SK-N-SH treated with all-trans-retinoic acid at 6 μM for 48 hours (cell line): Measurements from ENCODE around the gene AMELY.

Experiments
- ATAC-seq: fragments of 200-7000 bp; cut with Tn5 transposase; 3 replicates; pipeline ENCODE4 v1.9.1; 2020; ENCODE audit warnings: mild to moderate bottlenecking, moderate library complexity
- ARNTL ChIP-seq: fragments of 450-650 bp; formaldehyde crosslinking; IDR thresholded peaks from 2 replicates; pipeline ENCODE4 v1.5.0; 2020; ENCODE audit warnings: low read depth, mild to moderate bottlenecking, moderate library complexity, borderline replicate concordance
- BACH2 ChIP-seq: fragments of 250-450 bp; sonication (Bioruptor Pico); IDR thresholded peaks from 2 replicates; pipeline ENCODE4 v1.9.0; 2021; ENCODE audit warnings: mild to moderate bottlenecking, borderline replicate concordance
- CSDC2 ChIP-seq: fragments of 250-450 bp; sonication (Bioruptor Pico); IDR thresholded peaks from 2 replicates; pipeline ENCODE4 v1.5.0; 2020; ENCODE audit warnings: mild to moderate bottlenecking, moderate library complexity
- ESRRG ChIP-seq: fragments of 250-450 bp; sonication (Bioruptor Pico); IDR thresholded peaks from 2 replicates; pipeline ENCODE4 v1.6.1; 2021; ENCODE audit warnings: mild to moderate bottlenecking
- GLIS3 ChIP-seq: fragments of 250-450 bp; sonication (Bioruptor Pico); IDR thresholded peaks from 2 replicates; pipeline ENCODE4 v1.5.0; 2020; ENCODE audit warnings: mild to moderate bottlenecking, moderate library complexity
- OSR1 ChIP-seq: fragments of 250-450 bp; sonication (Bioruptor Pico); IDR thresholded peaks from 2 replicates; pipeline ENCODE4 v1.8.0; 2022; ENCODE audit warnings: moderate library complexity, mild to moderate bottlenecking, inconsistent platforms
- PPARA ChIP-seq: fragments of 250-450 bp; sonication (Bioruptor Pico); IDR thresholded peaks from 2 replicates; pipeline ENCODE4 v1.5.0; 2020; ENCODE audit warnings: mild to moderate bottlenecking, borderline replicate concordance
- RARB ChIP-seq: fragments of 250-450 bp; sonication (Bioruptor Pico); IDR thresholded peaks from 2 replicates; pipeline ENCODE4 v1.8.0; 2021; ENCODE audit warnings: mild to moderate bottlenecking, moderate library complexity
- SNAI2 ChIP-seq: fragments of 250-450 bp; sonication (Bioruptor Pico); IDR thresholded peaks from 2 replicates; pipeline ENCODE4 v1.5.0; 2020; ENCODE audit warnings: mild to moderate bottlenecking, moderate library complexity
- TOX ChIP-seq: fragments of 250-450 bp; sonication (Bioruptor Pico); IDR thresholded peaks from 2 replicates; pipeline ENCODE4 v1.8.0; 2021; ENCODE audit warnings: mild to moderate bottlenecking, moderate library complexity, borderline replicate concordance
- ZC3H10 ChIP-seq: fragments of 250-450 bp; sonication (Bioruptor Pico); IDR thresholded peaks from 2 replicates; pipeline ENCODE4 v1.5.1; 2021; ENCODE audit warnings: mild to moderate bottlenecking, moderate library complexity
- ZFP3 ChIP-seq: fragments of 250-450 bp; sonication (Bioruptor Pico); IDR thresholded peaks from 2 replicates; pipeline ENCODE4 v1.5.0; 2020; ENCODE audit warnings: mild to moderate bottlenecking, moderate library complexity
- ZFP30 ChIP-seq: fragments of 450-650 bp; formaldehyde crosslinking; IDR thresholded peaks from 2 replicates; pipeline ENCODE4 v1.5.0; 2022; ENCODE audit warnings: mild to moderate bottlenecking, moderate library complexity
- ZNF565 ChIP-seq: fragments of 450-650 bp; formaldehyde crosslinking; conservative IDR thresholded peaks from 2 replicates; pipeline ENCODE4 v1.5.0; 2020; ENCODE audit warnings: low read depth, mild to moderate bottlenecking, moderate library complexity
- ZNF70 ChIP-seq: fragments of 450-650 bp; formaldehyde crosslinking; IDR thresholded peaks from 2 replicates; pipeline ENCODE4 v1.5.0; 2020; ENCODE audit warnings: mild to moderate bottlenecking, moderate library complexity
- ZNF8 ChIP-seq: fragments of 450-650 bp; formaldehyde crosslinking; IDR thresholded peaks from 2 replicates; pipeline ENCODE4 v1.5.0; 2020; ENCODE audit warnings: mild to moderate bottlenecking, moderate library complexity
- TF ChIP-seq, protein P1 (sequence below): fragments of 250-450 bp; sonication (Bioruptor Pico); IDR thresholded peaks from 2 replicates; pipeline ENCODE4 v1.8.0; 2021; ENCODE audit warnings: low read depth, mild to moderate bottlenecking, moderate library complexity, borderline replicate concordance
- TF ChIP-seq, protein P2 (sequence below): fragments of 250-450 bp; sonication (Bioruptor Pico); IDR thresholded peaks from 2 replicates; pipeline ENCODE4 v1.5.1; 2021; ENCODE audit warnings: mild to moderate bottlenecking, moderate library complexity
- TF ChIP-seq, protein P3 (sequence below): fragments of 250-450 bp; sonication (Bioruptor Pico); IDR thresholded peaks from 2 replicates; pipeline ENCODE4 v1.8.0; 2020; ENCODE audit warnings: mild to moderate bottlenecking, moderate library complexity, borderline replicate concordance
- TF ChIP-seq, protein P4 (sequence below): fragments of 250-450 bp; sonication (Bioruptor Pico); IDR thresholded peaks from 2 replicates; pipeline ENCODE4 v1.5.0; 2020; ENCODE audit warnings: mild to moderate bottlenecking, moderate library complexity

Gene AMELY, protein sequence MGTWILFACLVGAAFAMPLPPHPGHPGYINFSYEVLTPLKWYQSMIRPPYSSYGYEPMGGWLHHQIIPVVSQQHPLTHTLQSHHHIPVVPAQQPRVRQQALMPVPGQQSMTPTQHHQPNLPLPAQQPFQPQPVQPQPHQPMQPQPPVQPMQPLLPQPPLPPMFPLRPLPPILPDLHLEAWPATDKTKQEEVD

DNA sequence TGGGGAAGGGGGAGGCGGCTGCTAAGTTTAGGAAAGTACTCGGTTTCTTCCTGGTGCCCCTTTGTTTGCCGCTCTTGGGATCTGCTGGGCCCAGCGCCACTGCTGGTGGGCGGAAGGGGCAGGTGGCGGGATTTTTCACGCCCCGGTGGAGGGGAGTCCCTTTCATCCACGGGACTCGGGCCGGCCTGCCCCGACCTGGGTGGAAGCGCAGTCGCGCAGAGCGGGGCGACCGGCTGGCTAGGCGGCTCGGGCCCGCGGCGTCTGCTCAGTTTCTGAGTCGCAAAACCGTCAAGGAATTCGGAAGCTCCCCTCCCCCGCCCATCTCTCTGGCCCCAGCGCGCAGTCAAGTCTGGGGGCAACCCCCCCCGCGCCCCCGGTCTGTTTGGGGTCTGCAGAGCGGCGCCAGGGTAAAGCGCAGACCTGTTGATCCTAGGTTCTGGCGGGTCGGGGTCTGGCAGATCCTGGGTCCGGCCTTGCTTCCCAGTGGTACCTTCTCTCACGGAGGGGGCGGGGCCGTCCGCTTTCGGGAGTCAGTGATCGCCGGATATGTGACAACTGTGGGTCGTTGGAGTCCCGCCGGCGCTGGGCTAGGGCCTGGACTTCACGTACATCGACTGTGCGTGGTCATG, at the start of gene AMELY:
Gene AMELY, minus strand, starts transcription at position 500 of the 629 bp plus-strand sequence. CDS start 39,144 bp downstream, outside the sequence.
- no peak for ATAC-seq
- TF ChIP-seq ZNF565 (no peak), ESRRG (CRISPR knock-in tag) (no peak), GLIS3 (no peak), ZC3H10 (CRISPR knock-in tag) (no peak), BACH2 (CRISPR knock-in tag) (no peak), ZNF70 (CRISPR knock-in tag) (no peak), OSR1 (no peak), RARB (CRISPR knock-in tag) (no peak), ZNF8 (CRISPR knock-in tag) (no peak), ZFP30 (CRISPR knock-in tag) (no peak), ARNTL (CRISPR knock-in tag) (no peak), SNAI2 (CRISPR knock-in tag) (no peak), TOX (CRISPR knock-in tag) (no peak)
- TF ChIP-seq, protein P1, sequence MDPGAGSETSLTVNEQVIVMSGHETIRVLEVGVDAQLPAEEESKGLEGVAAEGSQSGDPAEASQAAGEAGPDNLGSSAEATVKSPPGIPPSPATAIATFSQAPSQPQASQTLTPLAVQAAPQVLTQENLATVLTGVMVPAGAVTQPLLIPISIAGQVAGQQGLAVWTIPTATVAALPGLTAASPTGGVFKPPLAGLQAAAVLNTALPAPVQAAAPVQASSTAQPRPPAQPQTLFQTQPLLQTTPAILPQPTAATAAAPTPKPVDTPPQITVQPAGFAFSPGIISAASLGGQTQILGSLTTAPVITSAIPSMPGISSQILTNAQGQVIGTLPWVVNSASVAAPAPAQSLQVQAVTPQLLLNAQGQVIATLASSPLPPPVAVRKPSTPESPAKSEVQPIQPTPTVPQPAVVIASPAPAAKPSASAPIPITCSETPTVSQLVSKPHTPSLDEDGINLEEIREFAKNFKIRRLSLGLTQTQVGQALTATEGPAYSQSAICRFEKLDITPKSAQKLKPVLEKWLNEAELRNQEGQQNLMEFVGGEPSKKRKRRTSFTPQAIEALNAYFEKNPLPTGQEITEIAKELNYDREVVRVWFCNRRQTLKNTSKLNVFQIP (CRISPR knock-in tag) = no peak
- TF ChIP-seq, protein P2, sequence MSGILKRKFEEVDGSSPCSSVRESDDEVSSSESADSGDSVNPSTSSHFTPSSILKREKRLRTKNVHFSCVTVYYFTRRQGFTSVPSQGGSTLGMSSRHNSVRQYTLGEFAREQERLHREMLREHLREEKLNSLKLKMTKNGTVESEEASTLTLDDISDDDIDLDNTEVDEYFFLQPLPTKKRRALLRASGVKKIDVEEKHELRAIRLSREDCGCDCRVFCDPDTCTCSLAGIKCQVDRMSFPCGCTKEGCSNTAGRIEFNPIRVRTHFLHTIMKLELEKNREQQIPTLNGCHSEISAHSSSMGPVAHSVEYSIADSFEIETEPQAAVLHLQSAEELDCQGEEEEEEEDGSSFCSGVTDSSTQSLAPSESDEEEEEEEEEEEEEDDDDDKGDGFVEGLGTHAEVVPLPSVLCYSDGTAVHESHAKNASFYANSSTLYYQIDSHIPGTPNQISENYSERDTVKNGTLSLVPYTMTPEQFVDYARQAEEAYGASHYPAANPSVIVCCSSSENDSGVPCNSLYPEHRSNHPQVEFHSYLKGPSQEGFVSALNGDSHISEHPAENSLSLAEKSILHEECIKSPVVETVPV (CRISPR knock-in tag) = no peak
- TF ChIP-seq, protein P3, sequence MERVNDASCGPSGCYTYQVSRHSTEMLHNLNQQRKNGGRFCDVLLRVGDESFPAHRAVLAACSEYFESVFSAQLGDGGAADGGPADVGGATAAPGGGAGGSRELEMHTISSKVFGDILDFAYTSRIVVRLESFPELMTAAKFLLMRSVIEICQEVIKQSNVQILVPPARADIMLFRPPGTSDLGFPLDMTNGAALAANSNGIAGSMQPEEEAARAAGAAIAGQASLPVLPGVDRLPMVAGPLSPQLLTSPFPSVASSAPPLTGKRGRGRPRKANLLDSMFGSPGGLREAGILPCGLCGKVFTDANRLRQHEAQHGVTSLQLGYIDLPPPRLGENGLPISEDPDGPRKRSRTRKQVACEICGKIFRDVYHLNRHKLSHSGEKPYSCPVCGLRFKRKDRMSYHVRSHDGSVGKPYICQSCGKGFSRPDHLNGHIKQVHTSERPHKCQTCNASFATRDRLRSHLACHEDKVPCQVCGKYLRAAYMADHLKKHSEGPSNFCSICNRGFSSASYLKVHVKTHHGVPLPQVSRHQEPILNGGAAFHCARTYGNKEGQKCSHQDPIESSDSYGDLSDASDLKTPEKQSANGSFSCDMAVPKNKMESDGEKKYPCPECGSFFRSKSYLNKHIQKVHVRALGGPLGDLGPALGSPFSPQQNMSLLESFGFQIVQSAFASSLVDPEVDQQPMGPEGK (CRISPR knock-in tag) = no peak
- TF ChIP-seq, protein P4, sequence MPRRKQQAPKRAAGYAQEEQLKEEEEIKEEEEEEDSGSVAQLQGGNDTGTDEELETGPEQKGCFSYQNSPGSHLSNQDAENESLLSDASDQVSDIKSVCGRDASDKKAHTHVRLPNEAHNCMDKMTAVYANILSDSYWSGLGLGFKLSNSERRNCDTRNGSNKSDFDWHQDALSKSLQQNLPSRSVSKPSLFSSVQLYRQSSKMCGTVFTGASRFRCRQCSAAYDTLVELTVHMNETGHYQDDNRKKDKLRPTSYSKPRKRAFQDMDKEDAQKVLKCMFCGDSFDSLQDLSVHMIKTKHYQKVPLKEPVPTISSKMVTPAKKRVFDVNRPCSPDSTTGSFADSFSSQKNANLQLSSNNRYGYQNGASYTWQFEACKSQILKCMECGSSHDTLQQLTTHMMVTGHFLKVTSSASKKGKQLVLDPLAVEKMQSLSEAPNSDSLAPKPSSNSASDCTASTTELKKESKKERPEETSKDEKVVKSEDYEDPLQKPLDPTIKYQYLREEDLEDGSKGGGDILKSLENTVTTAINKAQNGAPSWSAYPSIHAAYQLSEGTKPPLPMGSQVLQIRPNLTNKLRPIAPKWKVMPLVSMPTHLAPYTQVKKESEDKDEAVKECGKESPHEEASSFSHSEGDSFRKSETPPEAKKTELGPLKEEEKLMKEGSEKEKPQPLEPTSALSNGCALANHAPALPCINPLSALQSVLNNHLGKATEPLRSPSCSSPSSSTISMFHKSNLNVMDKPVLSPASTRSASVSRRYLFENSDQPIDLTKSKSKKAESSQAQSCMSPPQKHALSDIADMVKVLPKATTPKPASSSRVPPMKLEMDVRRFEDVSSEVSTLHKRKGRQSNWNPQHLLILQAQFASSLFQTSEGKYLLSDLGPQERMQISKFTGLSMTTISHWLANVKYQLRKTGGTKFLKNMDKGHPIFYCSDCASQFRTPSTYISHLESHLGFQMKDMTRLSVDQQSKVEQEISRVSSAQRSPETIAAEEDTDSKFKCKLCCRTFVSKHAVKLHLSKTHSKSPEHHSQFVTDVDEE = no peak

DNA sequence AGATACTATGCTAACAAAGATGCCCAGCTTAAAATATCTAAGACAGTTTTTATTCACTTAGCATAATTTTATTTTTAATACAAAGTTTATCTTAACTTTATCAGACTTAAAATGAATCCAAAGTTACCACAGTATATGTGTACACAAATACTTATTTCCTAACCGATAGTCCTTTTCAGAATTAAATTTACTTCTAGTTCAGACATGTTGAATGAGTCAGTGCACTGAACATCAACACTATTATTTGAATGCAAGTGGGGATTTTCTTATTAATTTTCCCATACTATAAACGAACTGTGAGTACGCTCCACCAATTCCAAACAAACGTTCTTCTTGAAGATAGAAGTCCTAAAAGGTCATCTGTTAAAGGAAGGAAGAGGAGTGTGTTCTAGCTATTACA, 38.4 kb upstream of the AMELY start:
- no peak for ATAC-seq
- no peak for TF ChIP-seq ARNTL (CRISPR knock-in tag)
- no peak for TF ChIP-seq ZFP3 (CRISPR knock-in tag)
- TF ChIP-seq TOX (CRISPR knock-in tag) = no peak
- no peak for TF ChIP-seq SNAI2 (CRISPR knock-in tag)
- TF ChIP-seq CSDC2 = no peak
- no peak for TF ChIP-seq GLIS3
- TF ChIP-seq ZFP30 (CRISPR knock-in tag) = no peak
- TF ChIP-seq BACH2 (CRISPR knock-in tag) = no peak
- TF ChIP-seq, protein P4 = no peak
- TF ChIP-seq RARB (CRISPR knock-in tag) = no peak
- no peak for TF ChIP-seq PPARA
- TF ChIP-seq, protein P1 (CRISPR knock-in tag) = no peak
- no peak for TF ChIP-seq ZC3H10 (CRISPR knock-in tag)
- TF ChIP-seq ESRRG (CRISPR knock-in tag) = no peak
